Erythroblast (primary cell): Measurements from ENCODE around the gene ADAMTSL1.

Source experiments
- GATA1 ChIP-seq: IDR thresholded peaks from 2 replicates; pipeline ENCODE4 v1.6.1; 2011; ENCODE audit warnings: low read depth, mild to moderate bottlenecking, control low read depth, low read length, moderate library complexity
- POLR2A ChIP-seq: IDR thresholded peaks from 2 replicates; pipeline ENCODE4 v1.6.1; 2011; ENCODE audit warnings: mild to moderate bottlenecking, low read length

DNA sequence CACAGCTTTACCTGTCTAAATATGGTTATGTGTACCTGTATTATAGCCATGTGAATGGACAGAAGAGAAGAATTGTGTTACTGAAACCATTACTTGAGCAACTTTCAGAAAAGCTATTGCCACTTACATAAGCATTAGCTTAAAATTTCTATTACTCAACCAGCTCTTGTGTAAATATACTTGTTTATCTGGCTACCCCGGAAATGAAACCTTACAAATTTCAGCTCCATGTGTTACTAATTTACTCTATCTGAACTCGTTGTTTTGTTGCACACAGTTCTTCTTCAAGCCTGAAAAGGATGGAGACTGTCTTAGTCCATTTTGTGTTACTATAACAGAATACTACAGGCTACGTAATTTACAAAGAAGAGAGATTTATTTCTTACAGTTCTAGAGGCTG is 22.5 kb upstream of the ADAMTSL1 start:
- no peak for TF ChIP-seq POLR2A
- no peak for TF ChIP-seq GATA1
